CD4-positive, CD25-positive, alpha-beta regulatory T cell (primary cell): ENCODE data around the gene RARRES2. TPM values are rescaled to one million over a fixed set of nuclear protein-coding genes. Genes with fewer than 3 reads are reported as not detected.

Experiments used
- ATAC-seq, 2 donors: fragments of 150-1000 bp; cut with Tn5 transposase; one replicate each; pipeline ENCODE4 v1.10.0; 2021; ENCODE audit warnings: low read depth in 2 of 2, moderate number of reproducible peaks in 2 of 2, moderate library complexity in 1 of 2
- DNase-seq, 3 donors: peaks; one replicate each; pipeline versions ENCODE4 v3.0.0 to v3.0.0-alpha.2; 2012 to 2022; ENCODE audit warnings: mixed read lengths in 1 of 3
- H3K27ac ChIP-seq: one replicate; pipeline ENCODE4 v1.7.0; 2013; ENCODE audit warnings: mild to moderate bottlenecking, low read length; ENCODE audit not compliant: insufficient read depth, poor library complexity, severe bottlenecking
- H3K27me3 ChIP-seq: one replicate; pipeline ENCODE4 v1.7.0; 2013; ENCODE audit warnings: low read length; ENCODE audit not compliant: control insufficient read depth, insufficient read depth
- H3K36me3 ChIP-seq: one replicate; pipeline ENCODE4 v1.7.0; 2013; ENCODE audit warnings: mild to moderate bottlenecking, low read length, moderate library complexity; ENCODE audit not compliant: control insufficient read depth, insufficient read depth
- H3K4me1 ChIP-seq: 2 replicates; pipeline ENCODE4 v1.7.0; 2013; ENCODE audit warnings: mild to moderate bottlenecking, low read length; ENCODE audit not compliant: insufficient read depth, control insufficient read depth, poor library complexity, severe bottlenecking
- H3K4me3 ChIP-seq: one replicate; pipeline ENCODE4 v1.7.0; 2013; ENCODE audit warnings: low read depth, mild to moderate bottlenecking, low read length, moderate library complexity
- H3K9me3 ChIP-seq, 2 experiments: 1 replicate in 1 of 2; 2 replicates in 1 of 2; pipeline ENCODE4 v1.7.0; 2013; ENCODE audit warnings: low read length in 2 of 2, mild to moderate bottlenecking in 1 of 2, moderate library complexity in 1 of 2; ENCODE audit not compliant: control insufficient read depth in 2 of 2
- H3K27ac Mint-ChIP-seq, 3 donors: one replicate each; pipeline ENCODE4 v1.8.0; 2020 to 2022; ENCODE audit warnings: mild to moderate bottlenecking in 3 of 3, mixed read lengths in 3 of 3, moderate library complexity in 2 of 3
- H3K27me3 Mint-ChIP-seq: one replicate; pipeline ENCODE4 v1.8.0; 2022; ENCODE audit warnings: mild to moderate bottlenecking, mixed read lengths
- H3K36me3 Mint-ChIP-seq: one replicate; pipeline ENCODE4 v1.8.0; 2020; ENCODE audit warnings: mixed read lengths
- H3K4me1 Mint-ChIP-seq, 4 donors: one replicate each; pipeline ENCODE4 v1.8.0; 2020 to 2022; ENCODE audit warnings: mixed read lengths in 4 of 4, mild to moderate bottlenecking in 1 of 4
- H3K4me3 Mint-ChIP-seq, 4 donors: one replicate each; pipeline ENCODE4 v1.8.0; 2020 to 2022; ENCODE audit warnings: mild to moderate bottlenecking in 4 of 4, mixed read lengths in 4 of 4, moderate library complexity in 3 of 4
- H3K9me3 Mint-ChIP-seq, 7 donors: one replicate each; pipeline ENCODE4 v1.8.0; 2020 to 2022; ENCODE audit warnings: mixed read lengths in 7 of 7, mild to moderate bottlenecking in 3 of 7, moderate library complexity in 2 of 7
- polyA plus RNA-seq, 4 donors: library from polyadenylated mRNA; unstranded; fragments of 300-500 nt; fragmentation: Illumina TruSeq; gene quantifications; one replicate each; pipeline ENCODE4 v1.2.3, GENCODE V29; 2021
- total RNA-seq: library from RNA; stranded (reverse); gene quantifications from one replicate; pipeline ENCODE4 v1.2.3, GENCODE V29; 2022

The RARRES2 gene
- total and polyA plus RNA-seq, 5 donors from 2014 or later = not detected

DNA sequence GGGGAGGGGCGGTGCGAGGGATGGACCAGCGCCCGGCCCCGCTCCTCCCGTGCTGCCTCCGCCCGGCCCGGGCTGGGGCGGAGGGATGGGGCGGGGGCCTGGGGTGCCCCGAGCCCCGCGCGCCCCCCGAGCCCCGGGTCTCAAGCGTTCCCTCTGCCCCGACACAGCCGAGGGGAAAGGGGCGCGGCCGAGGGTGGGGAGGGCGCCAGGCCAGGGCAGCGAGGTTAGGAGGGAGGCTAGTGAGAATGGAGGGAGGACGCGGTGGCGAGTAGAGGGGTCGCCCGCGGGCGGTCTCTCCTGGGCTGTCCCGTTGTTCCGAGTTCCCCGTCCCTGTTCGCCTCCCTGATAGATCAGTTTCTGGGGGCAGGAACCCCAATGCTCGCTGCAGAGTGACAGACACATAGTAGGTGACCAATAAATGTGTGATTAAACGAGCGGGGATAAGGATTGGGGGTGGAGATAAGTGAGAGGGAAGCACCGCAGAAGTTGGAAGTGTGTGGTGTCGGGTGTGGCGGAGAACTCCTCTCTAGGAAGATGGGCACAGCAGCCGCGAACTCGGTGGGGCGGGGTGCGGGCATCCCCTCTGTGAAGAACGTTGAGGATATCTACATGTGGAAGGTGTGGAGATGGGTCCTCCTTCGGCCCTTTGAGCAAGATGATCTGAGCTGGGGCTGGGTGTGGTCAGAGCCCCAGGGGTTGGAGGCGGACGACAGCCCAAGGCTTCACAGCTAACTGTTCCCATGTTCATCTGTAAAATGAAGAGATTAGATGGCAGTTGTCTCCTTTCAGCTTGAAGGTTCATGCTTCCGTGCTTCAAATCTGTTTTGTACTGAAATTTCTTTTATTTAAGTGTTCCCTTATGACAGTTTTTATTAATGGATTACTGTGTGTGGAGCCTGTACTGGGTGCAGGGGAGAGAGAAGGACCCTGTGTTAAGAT, 38.3 kb upstream of the RARRES2 start:
- Histone ChIP-seq H3K27me3 (no peaks in the 10 kb centered on the region), H3K36me3 (no peaks in the 10 kb centered on the region), H3K27ac (peak overlapping the region; percentile 60), H3K4me1 (peaks cover 30% of the 10 kb centered on the region), H3K9me3 (no peaks in the 10 kb centered on the region), H3K4me3 (peak overlapping the region; percentile 78)
- DNase-seq (no peak), ATAC-seq (peak in 1 of 2 donors; percentile 26)
- peak overlapping the region; percentile 90 to 95 (median 92) for H3K4me3 Mint-ChIP-seq
- H3K36me3 Mint-ChIP-seq = no peaks in the 10 kb centered on the region
- peak overlapping the region; percentile 16 to 86 (median 79) for H3K27ac Mint-ChIP-seq
- peaks cover 13 to 59% (median 45%) of the 10 kb centered on the region in 4 donors for H3K4me1 Mint-ChIP-seq
- no peaks in the 10 kb centered on the region for H3K9me3 Mint-ChIP-seq
- no peaks in the 10 kb centered on the region for H3K27me3 Mint-ChIP-seq

DNA sequence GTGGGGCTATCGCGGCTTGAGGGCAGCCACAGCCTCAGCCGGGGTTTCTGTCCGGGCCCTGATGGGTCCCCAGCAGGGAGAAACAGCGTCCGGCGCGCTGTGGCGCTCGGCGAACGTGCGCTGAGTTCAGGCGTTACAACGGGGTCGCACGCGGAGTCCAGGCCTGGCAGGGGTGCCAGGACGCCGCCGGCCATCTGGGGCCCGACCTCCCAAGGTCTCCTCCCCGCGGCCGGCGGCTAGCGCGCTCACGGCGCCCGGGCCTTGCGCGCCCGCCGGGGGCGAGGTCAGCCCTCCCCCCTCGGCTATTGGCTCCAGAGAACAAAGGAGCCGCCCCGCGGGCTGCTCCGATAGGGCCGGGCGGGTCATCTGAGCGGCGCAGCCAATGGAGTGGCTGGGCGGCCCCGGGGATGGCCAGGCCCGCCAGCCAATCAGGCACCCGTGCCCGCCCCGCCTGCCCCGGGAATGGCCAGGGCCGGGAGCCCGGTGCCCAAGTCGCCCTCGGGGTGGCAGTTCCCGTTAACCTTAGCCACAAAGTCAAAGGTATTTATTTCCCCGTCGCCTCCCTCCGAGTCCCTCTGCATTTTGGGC, 37.5 kb upstream of the RARRES2 start, which contains the start of gene ZNF775:
ZNF775 (plus strand) TSS at position 478 of the 588 bp plus-strand sequence. CDS start 9,141 bp downstream, outside the sequence.
- Histone ChIP-seq H3K4me1 (peaks cover 30% of the 10 kb centered on the region), H3K4me3 (peak within 1 kb of the TSS; percentile 78), H3K36me3 (no peaks in the 10 kb centered on the region), H3K27ac (peak within 1 kb of the TSS; percentile 60), H3K9me3 (no peaks in the 10 kb centered on the region), H3K27me3 (no peaks in the 10 kb centered on the region)
- H3K27ac Mint-ChIP-seq = peak within 1 kb of the TSS; percentile 56 to 86 (median 85)
- H3K4me1 Mint-ChIP-seq = peaks cover 13 to 61% (median 47%) of the 10 kb centered on the region in 4 donors
- DNase-seq = peak; percentile 91 to 94 (median 91)
- no peaks in the 10 kb centered on the region for H3K9me3 Mint-ChIP-seq
- H3K36me3 Mint-ChIP-seq = peaks cover 4% of the 10 kb centered on the region
- peak within 1 kb of the TSS; percentile 90 to 95 (median 92) for H3K4me3 Mint-ChIP-seq
- peak; percentile 99 for ATAC-seq
- no peaks in the 10 kb centered on the region for H3K27me3 Mint-ChIP-seq

DNA sequence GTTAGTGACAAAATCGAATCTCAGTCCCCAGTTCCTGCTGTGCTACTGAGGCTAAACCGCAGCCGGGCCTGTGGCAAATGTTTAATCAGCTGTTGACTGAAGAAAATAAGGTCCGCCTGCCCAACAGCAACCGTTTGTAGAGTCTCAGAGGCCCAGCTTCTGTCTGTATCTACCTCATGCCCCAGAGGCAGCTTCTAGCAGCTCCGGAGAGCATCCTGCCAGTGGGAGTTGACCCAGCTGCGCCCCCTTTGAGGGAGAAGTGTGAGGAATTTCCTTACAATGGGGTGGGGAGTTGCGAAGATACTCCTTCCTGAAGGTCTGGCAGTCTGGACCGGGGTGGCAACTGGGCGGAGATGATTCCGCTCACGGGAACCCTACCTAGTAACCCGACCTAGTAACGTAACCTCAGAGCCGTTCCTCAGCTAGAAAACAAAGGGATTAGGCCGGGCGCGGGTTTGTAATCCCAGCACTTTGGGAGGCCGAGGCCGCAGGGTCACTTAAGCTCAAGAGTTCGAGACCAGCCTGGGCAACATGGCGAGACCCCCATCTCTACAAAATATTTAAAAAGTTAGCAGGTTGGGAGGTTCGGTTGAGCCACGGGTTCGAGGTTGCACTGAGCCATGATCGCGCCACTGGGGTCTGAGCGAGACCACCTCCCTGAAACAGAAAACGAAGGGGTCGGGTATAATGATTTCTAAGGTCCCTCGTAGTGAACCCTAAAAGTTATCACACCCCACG, 36.9 kb upstream of the RARRES2 start:
- peak overlapping the region; percentile 56 to 85 (median 79) for H3K27ac Mint-ChIP-seq
- H3K36me3 Mint-ChIP-seq = peaks cover 8% of the 10 kb centered on the region
- Histone ChIP-seq H3K27ac (peak overlapping the region; percentile 48), H3K4me1 (peaks cover 30% of the 10 kb centered on the region), H3K36me3 (no peaks in the 10 kb centered on the region), H3K9me3 (no peaks in the 10 kb centered on the region), H3K4me3 (peak overlapping the region; percentile 77), H3K27me3 (no peaks in the 10 kb centered on the region)
- H3K4me3 Mint-ChIP-seq = peak overlapping the region; percentile 84 to 90 (median 88)
- H3K9me3 Mint-ChIP-seq = peaks cover 0 to 2% (median 0%) of the 10 kb centered on the region in 7 donors
- peaks cover 13 to 66% (median 46%) of the 10 kb centered on the region in 4 donors for H3K4me1 Mint-ChIP-seq
- DNase-seq (peak; percentile 19 to 58 (median 22)), ATAC-seq (no peak)
- H3K27me3 Mint-ChIP-seq = no peaks in the 10 kb centered on the region

DNA sequence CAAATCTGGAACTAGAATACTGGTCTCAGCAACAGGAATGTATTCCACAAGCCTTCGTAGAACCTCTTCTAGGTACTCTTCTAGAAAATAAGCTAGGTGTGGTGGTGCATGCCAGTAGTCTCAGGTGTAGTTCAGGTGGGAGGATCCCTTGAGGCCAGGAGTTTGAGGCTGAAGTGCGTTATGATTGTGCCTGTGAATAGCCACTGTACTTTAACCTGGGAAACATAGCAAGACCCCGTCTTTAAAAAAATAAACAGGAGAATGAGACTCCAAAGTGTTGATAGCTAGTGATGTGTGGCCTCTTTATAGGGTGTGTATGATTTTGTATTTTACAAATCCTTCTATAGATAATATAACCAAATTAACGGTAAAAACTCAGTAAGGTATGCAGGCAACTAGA, 36.2 kb upstream of the RARRES2 start:
- no peaks in the 10 kb centered on the region for H3K9me3 ChIP-seq
- H3K4me1 Mint-ChIP-seq = peaks cover 13 to 62% (median 40%) of the 10 kb centered on the region in 4 donors
- no peaks in the 10 kb centered on the region for H3K27me3 ChIP-seq
- peaks cover 3% of the 10 kb centered on the region for H3K36me3 ChIP-seq
- peaks cover 0 to 2% (median 0%) of the 10 kb centered on the region in 7 donors for H3K9me3 Mint-ChIP-seq
- H3K27ac Mint-ChIP-seq = peak overlapping the region in 2 of 3 donors; percentile 52 to 85
- ATAC-seq (no peak), DNase-seq (no peak)
- H3K4me3 Mint-ChIP-seq = peak overlapping the region; percentile 84 to 90 (median 88)
- H3K4me3 ChIP-seq = no peak overlapping the region
- peak overlapping the region; percentile 48 for H3K27ac ChIP-seq
- H3K36me3 Mint-ChIP-seq = peaks cover 10% of the 10 kb centered on the region
- H3K4me1 ChIP-seq = peaks cover 27% of the 10 kb centered on the region
- no peaks in the 10 kb centered on the region for H3K27me3 Mint-ChIP-seq

DNA sequence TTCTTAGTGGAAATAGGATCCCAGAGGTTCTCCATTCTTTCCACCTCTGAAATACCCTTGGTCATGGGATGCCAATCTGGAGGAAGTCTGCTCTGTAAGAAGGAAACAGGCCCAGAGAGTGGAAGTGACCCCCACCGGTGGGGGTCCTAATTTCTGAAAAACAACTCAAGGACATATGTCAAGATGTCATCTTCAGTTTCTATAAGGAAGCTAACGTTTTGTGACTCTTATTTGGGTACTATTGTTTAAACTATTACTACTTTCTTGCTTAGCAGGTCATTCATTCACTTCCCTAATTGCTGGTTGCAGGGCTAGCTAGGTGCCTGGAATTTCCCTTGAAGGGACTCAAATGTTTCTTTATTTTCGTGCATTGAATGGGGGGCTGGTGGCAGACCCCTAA, 35.8 kb upstream of the RARRES2 start:
- Mint-ChIP-seq H3K4me3 (peak overlapping the region; percentile 73 to 88 (median 86)), H3K4me1 (peaks cover 13 to 60% (median 37%) of the 10 kb centered on the region in 4 donors)

DNA sequence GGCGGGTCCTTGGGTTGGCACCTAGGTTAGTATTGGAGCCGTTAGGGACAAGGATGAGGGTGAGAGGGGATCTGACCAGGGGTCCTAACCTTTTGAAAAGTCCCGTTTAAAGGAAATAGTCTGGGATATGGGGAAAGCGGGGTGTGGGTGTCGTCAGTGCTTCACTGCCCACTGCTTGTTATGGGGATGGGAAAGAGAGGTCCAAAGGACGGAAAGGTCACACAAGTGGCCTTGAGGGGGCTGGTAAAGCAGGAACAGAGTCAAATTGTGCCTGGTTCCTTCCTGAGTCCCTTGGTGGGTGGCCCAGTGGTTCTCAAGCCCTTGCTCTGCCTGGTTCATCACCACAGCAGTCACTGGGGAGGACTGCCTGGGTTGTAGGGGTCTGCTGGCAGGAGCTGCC, 35.1 kb upstream of the RARRES2 start:
- Histone ChIP-seq H3K36me3 (peaks cover 4% of the 10 kb centered on the region), H3K4me3 (no peak overlapping the region), H3K9me3 (no peaks in the 10 kb centered on the region), H3K27me3 (no peaks in the 10 kb centered on the region), H3K27ac (no peak overlapping the region), H3K4me1 (peaks cover 24% of the 10 kb centered on the region)
- peak overlapping the region in 2 of 4 donors; percentile 86 to 89 for H3K4me3 Mint-ChIP-seq
- no peak for DNase-seq
- H3K9me3 Mint-ChIP-seq = peaks cover 0 to 2% (median 0%) of the 10 kb centered on the region in 7 donors
- peaks cover 13 to 60% (median 36%) of the 10 kb centered on the region in 4 donors for H3K4me1 Mint-ChIP-seq
- peaks cover 10% of the 10 kb centered on the region for H3K36me3 Mint-ChIP-seq
- no peak for ATAC-seq
- H3K27me3 Mint-ChIP-seq = no peaks in the 10 kb centered on the region
- H3K27ac Mint-ChIP-seq = peak overlapping the region in 2 of 3 donors; percentile 50 to 57

More for the DNA sequence above, 35.8 kb upstream of the RARRES2 start:
- Histone ChIP-seq H3K27ac (no peak overlapping the region), H3K9me3 (no peaks in the 10 kb centered on the region), H3K27me3 (no peaks in the 10 kb centered on the region), H3K4me3 (no peak overlapping the region), H3K36me3 (peaks cover 4% of the 10 kb centered on the region), H3K4me1 (peaks cover 24% of the 10 kb centered on the region)
- H3K27me3 Mint-ChIP-seq = no peaks in the 10 kb centered on the region
- H3K9me3 Mint-ChIP-seq = peaks cover 0 to 2% (median 0%) of the 10 kb centered on the region in 7 donors
- ATAC-seq (no peak), DNase-seq (no peak)
- H3K36me3 Mint-ChIP-seq = peaks cover 10% of the 10 kb centered on the region
- H3K27ac Mint-ChIP-seq = peak overlapping the region in 2 of 3 donors; percentile 48 to 85
